A673 (cell line): ENCODE measurements around the gene RPTN. TPM values are rescaled to one million over a fixed set of nuclear protein-coding genes. Genes with fewer than 3 reads are reported as not detected.

Experiments used
- BruUV-seq: library from RNA; stranded (reverse); fragments of 400-500 nt; replicated peaks from 2 replicates; lab custom pipeline; 2021; lab: Mats Ljungman, UMichigan
- CTCF ChIA-PET: fragments of 300-600 bp; sonication (Branson Sonifier 250); formaldehyde crosslinking; loops from one replicate; lab custom pipeline; 2022; ENCODE audit warnings: antibody characterized with exemption; lab: Charles Lee
- POLR2A ChIA-PET: fragments of 300-600 bp; sonication (Branson Sonifier 250); formaldehyde crosslinking; loops from one replicate; lab custom pipeline; 2022; ENCODE audit warnings: antibody characterized with exemption; ENCODE audit not compliant: low non-redundant PET; lab: Charles Lee
- DNase-seq: peaks from one replicate; pipeline ENCODE4 v3.0.0-alpha.2; 2015; ENCODE audit warnings: low spot score
- H3K27ac ChIP-seq: fragments of 200-600 bp; sonication (generic); 2 replicates; pipeline ENCODE4 v1.5.1; 2016; ENCODE audit warnings: mixed run types, low read depth, mild to moderate bottlenecking, mixed read lengths, antibody characterized with exemption, low read length; ENCODE audit not compliant: poor library complexity, severe bottlenecking
- H3K27me3 ChIP-seq: fragments of 200-600 bp; sonication (generic); replicated peaks from 2 replicates; pipeline ENCODE4 v1.6.1; 2017; ENCODE audit warnings: mixed run types, low read depth, mild to moderate bottlenecking, mixed read lengths, antibody characterized with exemption, low read length; ENCODE audit not compliant: insufficient read depth, poor library complexity
- H3K36me3 ChIP-seq: fragments of 200-600 bp; sonication (generic); 2 replicates; pipeline ENCODE4 v1.6.1; 2016; ENCODE audit warnings: mixed run types, mild to moderate bottlenecking, mixed read lengths, antibody characterized with exemption, low read length; ENCODE audit not compliant: insufficient read depth, poor library complexity, severe bottlenecking
- H3K4me1 ChIP-seq: fragments of 200-600 bp; sonication (generic); 2 replicates; pipeline ENCODE4 v1.6.1; 2017; ENCODE audit warnings: mixed run types, mild to moderate bottlenecking, mixed read lengths, antibody characterized with exemption, low read length; ENCODE audit not compliant: insufficient read depth, poor library complexity, severe bottlenecking
- H3K4me3 ChIP-seq: fragments of 200-600 bp; sonication (generic); 2 replicates; pipeline ENCODE4 v1.5.1; 2016; ENCODE audit warnings: low read depth, mixed run types, mild to moderate bottlenecking, mixed read lengths, low read length; ENCODE audit not compliant: poor library complexity, severe bottlenecking
- H3K9me3 ChIP-seq: fragments of 200-600 bp; sonication (generic); 2 replicates; pipeline ENCODE4 v1.6.1; 2016; ENCODE audit warnings: mixed run types, low read depth, mild to moderate bottlenecking, mixed read lengths, antibody characterized with exemption, low read length; ENCODE audit not compliant: poor library complexity, severe bottlenecking
- EZH2 ChIP-seq: fragments of 200-600 bp; sonication (generic); IDR thresholded peaks from 2 replicates; pipeline ENCODE4 v1.6.1; 2017; ENCODE audit warnings: borderline replicate concordance, low read depth, mild to moderate bottlenecking, mixed read lengths, antibody characterized with exemption, low read length; ENCODE audit not compliant: poor library complexity, severe bottlenecking
- intact Hi-C: fragments of 100-400 bp; cut with micrococcal nuclease; formaldehyde crosslinking; loops from one replicate; pipeline ENCODE4 v1.10.0; 2022; ENCODE audit not compliant: unreplicated experiment
- total RNA-seq: library from RNA; stranded (reverse); gene quantifications from 2 replicates; pipeline ENCODE4 v1.2.3, GENCODE V29; 2021
- TF ChIP-seq, protein P1 (sequence below): fragments of 300-800, 200-600 bp; sonication (generic); conservative IDR thresholded peaks from 2 replicates; pipeline ENCODE4 v1.5.1; 2017; ENCODE audit warnings: low read depth, mild to moderate bottlenecking, antibody characterized with exemption, low read length, moderate library complexity, mixed read lengths

Gene RPTN
- total RNA-seq, 1 experiment from 2014 or later, result not detected

DNA sequence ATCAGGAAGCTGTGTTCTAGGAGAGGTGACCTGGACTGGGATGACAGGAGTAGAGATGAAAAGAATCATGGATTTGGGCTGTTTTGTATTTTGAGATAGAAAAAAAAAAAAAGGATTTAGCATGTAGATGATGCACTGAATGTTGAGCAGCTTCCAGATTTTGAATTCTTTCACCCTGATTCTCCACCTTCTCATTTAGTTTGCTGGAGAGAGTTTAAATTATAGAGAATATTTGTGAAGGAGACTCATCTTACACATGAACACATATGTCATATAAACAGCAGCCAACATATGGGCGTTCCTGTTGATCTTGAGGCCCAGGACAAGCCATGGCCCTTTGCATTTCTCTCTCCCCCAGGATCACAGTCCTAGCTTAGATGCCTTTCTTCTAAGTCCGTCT is 7.4 kb downstream of the RPTN start:
- Histone ChIP-seq H3K36me3 (no peaks in the 10 kb centered on the region), H3K27ac (no peak overlapping the region), H3K27me3 (peaks cover 9% of the 10 kb centered on the region), H3K9me3 (no peaks in the 10 kb centered on the region), H3K4me1 (no peaks in the 10 kb centered on the region), H3K4me3 (no peak overlapping the region)
- POLR2A ChIA-PET, result no interaction called here
- intact Hi-C loops, result no loop called here
- DNase-seq, result no peak
- CTCF ChIA-PET, result no interaction called here
- no TSS peak for BruUV-seq
- no peak for TF ChIP-seq EZH2
- TF ChIP-seq, protein P1, sequence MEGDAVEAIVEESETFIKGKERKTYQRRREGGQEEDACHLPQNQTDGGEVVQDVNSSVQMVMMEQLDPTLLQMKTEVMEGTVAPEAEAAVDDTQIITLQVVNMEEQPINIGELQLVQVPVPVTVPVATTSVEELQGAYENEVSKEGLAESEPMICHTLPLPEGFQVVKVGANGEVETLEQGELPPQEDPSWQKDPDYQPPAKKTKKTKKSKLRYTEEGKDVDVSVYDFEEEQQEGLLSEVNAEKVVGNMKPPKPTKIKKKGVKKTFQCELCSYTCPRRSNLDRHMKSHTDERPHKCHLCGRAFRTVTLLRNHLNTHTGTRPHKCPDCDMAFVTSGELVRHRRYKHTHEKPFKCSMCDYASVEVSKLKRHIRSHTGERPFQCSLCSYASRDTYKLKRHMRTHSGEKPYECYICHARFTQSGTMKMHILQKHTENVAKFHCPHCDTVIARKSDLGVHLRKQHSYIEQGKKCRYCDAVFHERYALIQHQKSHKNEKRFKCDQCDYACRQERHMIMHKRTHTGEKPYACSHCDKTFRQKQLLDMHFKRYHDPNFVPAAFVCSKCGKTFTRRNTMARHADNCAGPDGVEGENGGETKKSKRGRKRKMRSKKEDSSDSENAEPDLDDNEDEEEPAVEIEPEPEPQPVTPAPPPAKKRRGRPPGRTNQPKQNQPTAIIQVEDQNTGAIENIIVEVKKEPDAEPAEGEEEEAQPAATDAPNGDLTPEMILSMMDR, result no peak

GRCh38 chr1:152148981-152149380 is 10.0 kb downstream of the RPTN start:
- Histone ChIP-seq H3K9me3 (no peaks in the 10 kb centered on the region), H3K4me3 (no peak overlapping the region), H3K27ac (no peak overlapping the region), H3K36me3 (no peaks in the 10 kb centered on the region), H3K27me3 (peaks cover 9% of the 10 kb centered on the region), H3K4me1 (no peaks in the 10 kb centered on the region)
- DNase-seq, result no peak
- ChIA-PET POLR2A (no interaction called here), CTCF (no interaction called here)
- TF ChIP-seq EZH2, result no peak
- TF ChIP-seq, protein P1, result no peak
- no TSS peak for BruUV-seq
- intact Hi-C loops, result no loop called here

GRCh38 chr1:152148051-152148450 is 11.0 kb downstream of the RPTN start:
- DNase-seq, result no peak
- intact Hi-C loops, result no loop called here
- Histone ChIP-seq H3K4me3 (no peak overlapping the region), H3K9me3 (no peaks in the 10 kb centered on the region), H3K4me1 (no peaks in the 10 kb centered on the region), H3K27ac (no peak overlapping the region), H3K27me3 (peaks cover 5% of the 10 kb centered on the region), H3K36me3 (no peaks in the 10 kb centered on the region)
- no peak for TF ChIP-seq EZH2
- TF ChIP-seq, protein P1, result no peak
- no TSS peak for BruUV-seq
- ChIA-PET POLR2A (no interaction called here), CTCF (no interaction called here)
